Ishikawa (cell line): ENCODE data around the gene WDFY2.

Source experiments
- CEBPB ChIP-seq: IDR thresholded peaks from 2 replicates; pipeline ENCODE4 v1.6.1; 2012
- EGR1 ChIP-seq: IDR thresholded peaks from 2 replicates; pipeline ENCODE4 v1.6.1; 2012
- EP300 ChIP-seq: IDR thresholded peaks from 2 replicates; pipeline ENCODE4 v1.6.1; 2012; ENCODE audit warnings: borderline replicate concordance
- TF ChIP-seq, protein P1 (sequence below): IDR thresholded peaks from 2 replicates; pipeline ENCODE4 v1.6.1; 2012

GRCh38 chr13:51773515-51773914, 189.3 kb downstream of the WDFY2 start:
- TF ChIP-seq, protein P1, sequence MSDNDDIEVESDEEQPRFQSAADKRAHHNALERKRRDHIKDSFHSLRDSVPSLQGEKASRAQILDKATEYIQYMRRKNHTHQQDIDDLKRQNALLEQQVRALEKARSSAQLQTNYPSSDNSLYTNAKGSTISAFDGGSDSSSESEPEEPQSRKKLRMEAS, result no peak
- no peak for TF ChIP-seq CEBPB
- no peak for TF ChIP-seq EGR1
- no peak for TF ChIP-seq EP300
